Forelimb muscle (tissue), 1 donor: ENCODE results near the gene IL1A. TPM values are rescaled to one million over a fixed set of nuclear protein-coding genes. Genes with fewer than 3 reads are reported as not detected.
"Not testable (repeated sequence)": the region's sequence is repeated elsewhere in the genome, so short reads cannot be mapped to it uniquely, and the experiment has no call there.

ENCODE experiments used
- DNase-seq: peaks from one replicate; pipeline ENCODE4 v3.0.0-alpha.2; 2013; ENCODE audit warnings: low read depth
- polyA plus RNA-seq: library from polyadenylated mRNA; unstranded; fragments of 120-200 nt; gene quantifications from one replicate; pipeline ENCODE4 v1.2.1, GENCODE V29; 2013; ENCODE audit not compliant: insufficient read length

The IL1A gene
- not detected for polyA plus RNA-seq

DNA sequence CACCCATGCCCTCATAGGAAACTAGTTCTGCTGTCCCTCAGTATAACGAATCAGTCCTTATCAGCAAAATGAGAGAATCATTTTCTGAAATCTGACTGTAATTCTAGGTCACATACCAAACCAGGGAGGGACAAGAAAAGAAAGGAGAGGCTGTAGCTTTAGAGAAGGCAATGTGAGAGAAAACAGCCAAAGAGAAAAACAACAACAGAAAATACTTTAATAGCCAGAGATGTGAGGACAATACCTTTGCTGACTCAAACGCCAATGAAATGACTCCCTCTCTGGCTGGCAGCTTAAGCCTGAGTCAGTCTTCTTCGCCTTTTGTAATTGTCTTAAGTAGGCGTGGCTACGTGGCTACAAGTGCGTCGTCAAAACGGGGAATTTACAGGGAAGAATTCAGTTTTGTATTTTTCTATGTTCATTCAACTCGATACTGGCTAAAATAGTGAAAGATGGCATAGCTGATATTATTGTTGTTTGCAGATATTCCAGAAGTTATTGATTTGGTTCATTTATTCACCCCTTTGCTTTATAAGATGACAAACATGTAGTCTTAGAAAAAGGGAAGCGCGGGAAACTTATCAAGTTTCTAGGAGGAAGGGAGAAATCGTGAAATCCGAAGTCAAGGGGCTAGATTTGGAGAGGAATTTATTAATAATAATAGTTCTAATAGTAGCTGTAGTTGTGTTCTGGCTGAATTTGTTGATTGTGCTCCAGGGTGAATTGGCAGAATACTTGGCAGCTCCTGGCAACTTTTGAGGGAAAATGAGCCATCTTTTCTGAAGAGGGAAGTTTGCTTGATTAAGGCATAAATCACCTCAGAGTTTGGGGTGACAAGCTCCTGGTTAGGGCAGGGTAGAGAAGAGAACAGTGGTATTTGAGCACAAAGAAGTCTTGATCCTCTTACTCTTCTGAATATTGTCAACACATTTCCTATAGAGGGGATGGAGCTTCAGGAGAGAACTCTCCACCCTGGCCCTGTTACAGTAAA lies at the start of gene IL1A:
TSS of gene IL1A (minus strand) at position 295 of the 991 bp plus-strand sequence. CDS start 723 bp downstream, outside the sequence.
- DNase-seq = no peak

- no peak for DNase-seq
Measured at GRCh38 chr2:112833976-112834375, 49.7 kb upstream of the IL1A start.

GRCh38 chr2:112833639-112833931 lies 49.3 kb upstream of the IL1A start:
- DNase-seq = not testable (repeated sequence)

DNA sequence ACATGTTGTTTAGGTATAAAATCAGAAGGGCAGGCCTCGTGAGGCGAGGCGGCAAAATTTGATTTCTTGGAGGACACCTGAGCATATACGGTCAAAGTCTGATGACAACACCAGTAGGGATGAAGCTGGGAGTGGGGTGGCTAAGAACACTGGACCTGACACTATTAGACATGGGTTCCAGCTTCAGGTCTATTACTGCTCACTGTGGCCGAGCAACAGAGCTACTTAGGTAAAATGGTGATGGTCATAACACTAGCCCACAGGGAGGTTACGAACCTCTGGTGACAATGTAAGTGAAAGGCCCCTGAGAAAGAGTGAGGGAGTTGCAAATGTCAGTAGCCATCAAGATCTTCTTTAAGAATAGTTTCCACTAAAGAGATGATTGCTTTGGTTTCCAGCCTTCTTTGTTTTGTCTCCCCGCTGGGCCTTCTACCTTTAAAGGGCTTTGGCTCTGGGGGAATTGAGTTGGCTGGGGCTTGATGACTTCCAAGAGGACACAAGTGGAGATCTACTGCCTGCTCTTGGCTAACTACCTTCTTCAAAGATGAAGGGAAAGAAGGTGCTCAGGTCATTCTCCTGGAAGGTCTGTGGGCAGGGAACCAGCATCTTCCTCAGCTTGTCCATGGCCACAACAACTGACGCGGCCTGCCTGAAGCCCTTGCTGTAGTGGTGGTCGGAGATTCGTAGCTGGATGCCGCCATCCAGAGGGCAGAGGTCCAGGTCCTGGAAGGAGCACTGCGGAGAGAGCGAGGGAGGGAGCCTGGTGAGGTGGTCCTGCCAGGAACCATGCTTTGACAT lies 48.7 kb upstream of the IL1A start:
- no peak for DNase-seq

DNA sequence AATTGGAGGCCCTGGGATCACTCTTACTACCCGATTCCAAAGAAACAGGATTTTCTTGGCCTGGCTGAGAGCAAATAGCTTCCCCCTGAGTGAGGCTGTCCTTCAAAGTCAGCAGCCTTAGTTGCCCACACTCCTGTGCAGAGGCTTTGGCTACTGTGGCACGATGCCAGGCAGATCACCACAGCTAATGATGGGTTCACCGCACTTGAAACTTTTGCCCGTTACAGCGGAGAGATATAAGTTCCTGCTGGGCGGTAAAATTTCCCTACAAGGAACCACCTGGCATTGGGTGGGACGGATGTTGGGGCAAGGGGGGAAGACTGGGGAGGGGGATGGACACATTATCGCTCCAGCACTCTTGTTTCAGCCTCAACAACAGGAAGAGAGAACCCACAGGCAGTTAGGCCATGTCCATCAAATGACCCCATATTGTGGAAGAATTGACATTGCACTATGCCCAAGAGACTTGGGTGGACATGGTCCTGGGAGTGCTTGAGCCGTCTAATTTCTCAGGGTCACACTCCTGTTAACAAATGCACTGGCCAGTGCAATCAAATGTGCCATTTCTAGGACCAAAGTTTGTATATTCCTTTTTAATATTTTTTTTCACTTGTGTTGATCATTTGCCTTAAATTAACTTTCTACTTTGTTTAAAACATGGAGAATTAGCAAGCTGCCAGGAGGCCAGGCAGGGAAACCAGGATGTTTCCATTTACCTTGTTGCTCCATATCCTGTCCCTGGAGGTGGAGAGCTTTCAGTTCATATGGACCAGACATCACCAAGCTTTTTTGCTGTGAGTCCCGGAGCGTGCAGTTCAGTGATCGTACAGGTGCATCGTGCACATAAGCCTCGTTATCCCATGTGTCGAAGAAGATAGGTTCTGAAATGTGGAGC lies 47.9 kb upstream of the IL1A start:
- no peak for DNase-seq

- DNase-seq = no peak
Measured at GRCh38 chr2:112831513-112831845, 47.2 kb upstream of the IL1A start.

DNA sequence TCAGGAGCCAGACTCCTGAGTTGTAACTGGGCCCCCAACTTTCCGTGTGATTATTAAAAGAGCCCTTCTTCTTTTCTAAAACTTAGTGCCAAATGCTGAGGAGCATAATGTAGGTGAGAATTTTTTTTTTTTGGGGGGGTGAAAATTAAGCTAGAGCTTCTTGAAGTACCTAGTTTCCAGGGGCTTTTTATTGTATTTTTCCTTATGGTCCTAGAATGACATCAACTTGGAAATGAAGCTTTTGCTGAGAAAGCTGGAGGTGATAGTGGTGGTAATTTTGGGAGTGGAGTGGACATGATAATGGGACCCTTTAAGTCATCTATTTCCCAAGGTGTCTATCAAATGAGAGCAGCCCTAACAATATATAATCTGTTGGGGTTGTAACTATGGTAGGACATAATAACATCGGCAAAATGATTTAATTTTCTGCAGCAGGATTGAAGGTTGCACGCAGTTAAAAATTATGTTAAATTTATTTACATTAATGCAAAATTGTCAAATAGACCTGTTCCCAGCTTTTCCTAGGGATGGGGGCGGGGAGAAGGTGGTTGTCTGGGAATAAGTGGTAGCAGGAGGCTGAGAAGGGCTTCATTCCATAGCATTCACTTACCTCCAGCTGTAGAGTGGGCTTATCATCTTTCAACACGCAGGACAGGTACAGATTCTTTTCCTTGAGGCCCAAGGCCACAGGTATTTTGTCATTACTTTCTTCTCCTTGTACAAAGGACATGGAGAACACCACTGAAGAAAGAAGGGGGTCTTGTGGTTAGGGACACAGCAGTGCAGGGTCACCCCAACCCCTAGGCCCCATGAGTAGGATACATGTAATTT lies 46.6 kb upstream of the IL1A start:
- DNase-seq = no peak

GRCh38 chr2:112829961-112830681 lies 45.8 kb upstream of the IL1A start:
- DNase-seq = no peak

DNA sequence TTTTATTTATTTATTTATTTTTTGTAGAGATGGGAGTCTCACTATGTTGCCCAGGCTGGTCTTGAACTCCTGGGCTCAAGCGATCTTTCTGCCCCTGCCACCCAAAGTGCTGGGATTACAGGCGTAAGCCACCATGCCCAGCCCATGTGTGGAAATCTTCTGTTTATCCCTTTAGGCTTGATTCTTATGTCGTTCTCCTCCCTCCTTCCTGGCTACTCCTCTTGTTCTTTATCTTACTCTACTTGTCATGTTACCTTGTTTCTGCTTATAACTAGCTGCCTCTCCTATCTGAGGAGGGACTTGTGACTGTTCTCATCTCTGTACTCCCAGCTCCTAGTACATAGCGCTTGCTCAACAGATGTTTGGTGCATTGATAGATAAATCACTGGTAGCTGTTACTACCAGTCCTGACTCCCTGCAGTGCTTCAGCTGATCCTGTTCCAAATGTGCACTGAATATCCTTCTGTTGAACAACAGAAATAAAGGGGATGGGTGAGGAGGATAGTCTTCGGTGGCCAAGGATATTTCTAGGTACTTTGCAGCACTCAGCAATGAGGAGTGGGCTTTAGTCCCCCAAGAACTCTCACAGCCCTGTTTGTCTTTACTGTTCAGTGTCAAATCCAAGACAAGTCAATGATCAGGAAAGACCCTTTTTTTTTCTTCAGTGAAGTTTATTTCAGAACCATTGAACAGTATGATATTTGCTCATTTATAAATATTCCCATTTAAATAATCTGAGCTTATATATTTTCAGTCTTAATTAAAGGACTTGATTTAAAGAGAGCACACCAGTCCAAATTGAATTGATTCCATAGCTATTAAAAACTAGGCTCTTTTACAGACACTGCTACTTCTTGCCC lies 45.0 kb upstream of the IL1A start:
- DNase-seq = no peak

GRCh38 chr2:112828251-112828691 lies 44.0 kb upstream of the IL1A start:
- DNase-seq = no peak

DNA sequence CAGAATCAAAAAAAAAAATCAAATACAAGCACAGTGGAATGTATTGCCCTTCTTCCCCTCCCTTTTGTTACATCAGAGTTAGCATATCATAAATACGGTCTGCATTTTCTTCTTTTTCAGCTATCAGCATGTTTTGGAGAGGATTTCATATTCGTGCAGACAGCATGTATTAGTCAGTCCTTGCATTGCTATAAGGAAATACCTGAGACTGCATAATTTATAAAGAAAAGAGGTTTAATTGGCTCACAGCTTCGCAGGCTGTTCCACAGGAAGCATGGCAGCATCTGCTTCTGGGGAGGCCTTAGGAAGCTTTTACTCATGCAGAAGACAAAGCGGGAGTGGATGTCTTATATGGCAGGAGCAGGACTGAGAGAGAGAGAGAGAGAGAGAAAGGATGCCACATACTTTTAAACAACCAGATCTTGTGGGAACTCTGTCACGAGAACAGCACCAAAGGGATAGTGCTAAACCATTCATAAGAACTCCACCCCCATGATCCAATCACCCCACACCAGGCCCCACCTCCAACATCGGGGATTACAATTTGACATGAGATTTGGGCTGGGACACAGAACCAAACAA lies 43.4 kb upstream of the IL1A start:
- DNase-seq = no peak

DNA sequence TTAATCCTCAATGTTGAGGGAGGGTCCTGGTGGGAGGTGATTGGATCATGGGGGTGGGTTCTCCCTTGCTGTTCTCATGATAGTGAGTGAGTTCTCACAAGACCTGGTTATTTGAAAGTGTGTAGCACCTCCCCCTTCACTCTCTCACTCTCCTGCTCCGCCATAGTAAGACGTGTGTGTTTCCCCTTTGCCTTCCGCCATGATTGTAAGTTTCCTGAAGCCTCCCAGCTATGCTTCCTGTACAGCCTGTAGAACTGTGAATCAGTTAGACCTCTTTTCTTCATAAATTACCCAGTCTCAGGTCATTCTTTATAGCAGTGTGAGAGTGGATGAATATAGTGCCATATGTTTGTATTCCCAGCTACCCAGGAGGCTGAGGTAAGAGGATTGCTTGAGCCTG lies 42.7 kb upstream of the IL1A start:
- no peak for DNase-seq

- no peak for DNase-seq
Measured at GRCh38 chr2:112825706-112826105, 41.4 kb upstream of the IL1A start.

DNA sequence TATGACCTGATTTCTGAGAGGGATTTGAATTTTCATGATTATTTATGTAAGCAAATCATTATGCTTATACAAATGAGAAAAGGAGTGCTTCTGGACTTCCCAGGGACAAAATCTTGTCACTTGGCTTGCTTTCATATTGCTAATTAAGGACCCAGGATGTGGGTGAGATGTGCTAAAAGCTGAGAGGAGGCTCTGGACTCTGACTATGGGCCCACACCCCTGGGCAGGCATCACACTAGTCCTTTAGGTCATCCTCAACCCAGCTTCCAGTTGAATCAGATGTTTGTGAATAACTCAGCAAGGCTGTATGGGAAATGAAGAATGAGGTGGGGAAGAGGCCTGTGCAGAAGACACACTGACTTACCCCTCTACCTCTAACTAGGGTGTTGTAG lies 40.4 kb upstream of the IL1A start:
- no peak for DNase-seq

DNA sequence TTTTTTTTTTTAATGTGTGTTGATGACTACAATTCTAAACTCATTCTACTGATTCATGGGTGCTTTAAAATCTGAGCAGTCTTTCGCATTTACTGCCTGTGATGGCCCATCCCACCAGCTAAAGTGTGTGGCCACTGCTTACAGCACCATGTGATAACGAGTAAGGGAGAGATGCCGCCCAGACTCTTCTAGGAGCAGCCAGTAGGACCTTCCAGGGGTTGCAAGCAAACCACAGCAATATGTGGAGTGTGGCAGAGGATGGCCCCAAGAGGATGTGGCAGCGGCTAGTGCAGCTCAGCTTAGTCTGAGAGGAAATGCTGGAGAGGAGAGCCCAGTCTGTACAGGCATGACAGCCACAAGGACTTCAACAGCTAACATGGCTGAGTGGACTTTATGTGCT lies 37.4 kb upstream of the IL1A start:
- DNase-seq = no peak

GRCh38 chr2:112821142-112821541 lies 36.8 kb upstream of the IL1A start:
- DNase-seq = no peak

DNA sequence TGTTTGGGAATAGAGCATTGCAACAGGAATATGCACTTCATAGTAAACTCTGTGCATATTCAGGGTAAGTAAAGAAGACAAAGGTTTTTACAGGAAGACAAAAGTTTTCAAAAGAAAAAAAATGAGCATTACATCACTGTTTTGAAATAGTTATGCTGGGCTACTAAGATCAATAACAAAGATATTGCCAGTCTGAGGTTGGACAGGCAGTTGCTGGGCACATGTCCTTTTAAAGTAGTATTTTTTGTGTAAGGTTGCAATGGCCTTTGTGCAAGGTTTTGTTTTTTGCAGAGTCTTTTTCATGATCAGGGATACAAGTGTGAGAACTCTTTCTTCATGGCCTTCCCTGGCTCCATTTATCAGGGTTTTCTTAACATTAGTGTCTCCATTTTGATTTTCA lies 36.0 kb upstream of the IL1A start:
- no peak for DNase-seq

DNA sequence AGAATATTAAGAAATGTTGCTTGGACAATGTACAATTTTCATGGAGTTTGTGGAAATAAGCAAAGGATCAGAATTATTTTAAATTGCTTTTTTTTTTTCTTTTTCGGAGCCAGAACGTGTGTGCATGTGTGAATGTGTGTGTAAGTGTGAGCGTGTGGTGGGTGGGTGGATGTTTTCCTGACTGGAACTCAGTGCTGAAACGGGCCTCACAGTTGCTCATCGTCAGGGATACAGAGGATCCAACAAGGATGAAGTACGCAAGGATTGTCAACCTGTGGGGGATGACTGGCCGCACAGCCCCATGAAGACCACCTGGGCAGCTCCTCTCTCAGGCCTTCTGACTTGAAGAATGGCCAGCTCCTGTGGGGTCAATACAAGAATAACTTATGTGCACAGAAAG lies 34.8 kb upstream of the IL1A start:
- DNase-seq = no peak
